ENCODE results near the gene C1orf50.
"Not testable (repeated sequence)": the region's sequence is repeated elsewhere in the genome, so short reads cannot be mapped to it uniquely, and the experiment has no call there.

C1orf50 gene

GRCh38 chr1:42786097-42786496 is 19.0 kb downstream of the C1orf50 start:
- H3K9ac ChIP-seq (ENCODE audit: low read length): no peak overlapping the region
- H3K27me3 ChIP-seq (ENCODE audit: control insufficient read depth, insufficient read depth, low read length): peaks cover 13% of the 10 kb centered on the region
- H3K4me1 ChIP-seq (ENCODE audit: control insufficient read depth, insufficient read depth, low read length): peaks cover 7% of the 10 kb centered on the region
- no peaks in the 10 kb centered on the region for H3K9me3 ChIP-seq (ENCODE audit: control insufficient read depth, low read length)
- no peaks in the 10 kb centered on the region for H3K36me3 ChIP-seq (ENCODE audit: control insufficient read depth, insufficient read depth, low read length)
- no peak overlapping the region for H3K4me3 ChIP-seq (ENCODE audit: low read length)

- H3K27me3 ChIP-seq (ENCODE audit: control insufficient read depth, insufficient read depth, low read length): peaks cover 13% of the 10 kb centered on the region
- H3K4me3 ChIP-seq (ENCODE audit: low read length): no peak overlapping the region
- H3K9me3 ChIP-seq (ENCODE audit: control insufficient read depth, low read length): no peaks in the 10 kb centered on the region
- H3K36me3 ChIP-seq (ENCODE audit: control insufficient read depth, insufficient read depth, low read length): no peaks in the 10 kb centered on the region
- H3K9ac ChIP-seq (ENCODE audit: low read length): no peak overlapping the region
- peaks cover 7% of the 10 kb centered on the region for H3K4me1 ChIP-seq (ENCODE audit: control insufficient read depth, insufficient read depth, low read length)
Measured at GRCh38 chr1:42788021-42788420, 21.0 kb downstream of the C1orf50 start.

- Histone ChIP-seq H3K36me3 (ENCODE audit: control insufficient read depth, insufficient read depth, low read length) (no peaks in the 10 kb centered on the region), H3K4me1 (ENCODE audit: control insufficient read depth, insufficient read depth, low read length) (no peaks in the 10 kb centered on the region), H3K9ac (ENCODE audit: low read length) (no peak overlapping the region), H3K4me3 (ENCODE audit: low read length) (no peak overlapping the region), H3K27me3 (ENCODE audit: control insufficient read depth, insufficient read depth, low read length) (no peaks in the 10 kb centered on the region), H3K9me3 (ENCODE audit: control insufficient read depth, low read length) (no peaks in the 10 kb centered on the region)
Measured at GRCh38 chr1:42793824-42794223, 26.8 kb downstream of the C1orf50 start.

GRCh38 chr1:42797414-42797813 is 30.4 kb downstream of the C1orf50 start:
- Histone ChIP-seq H3K27me3 (ENCODE audit: control insufficient read depth, insufficient read depth, low read length) (peaks cover 4% of the 10 kb centered on the region), H3K4me3 (ENCODE audit: low read length) (no peak overlapping the region), H3K9ac (ENCODE audit: low read length) (no peak overlapping the region), H3K4me1 (ENCODE audit: control insufficient read depth, insufficient read depth, low read length) (no peaks in the 10 kb centered on the region), H3K36me3 (ENCODE audit: control insufficient read depth, insufficient read depth, low read length) (no peaks in the 10 kb centered on the region), H3K9me3 (ENCODE audit: control insufficient read depth, low read length) (no peaks in the 10 kb centered on the region)

- H3K27me3 ChIP-seq (ENCODE audit: control insufficient read depth, insufficient read depth, low read length): peaks cover 4% of the 10 kb centered on the region
- H3K9ac ChIP-seq (ENCODE audit: low read length): no peak overlapping the region
- H3K4me1 ChIP-seq (ENCODE audit: control insufficient read depth, insufficient read depth, low read length): no peaks in the 10 kb centered on the region
- H3K4me3 ChIP-seq (ENCODE audit: low read length): no peak overlapping the region
- H3K9me3 ChIP-seq (ENCODE audit: control insufficient read depth, low read length): no peaks in the 10 kb centered on the region
- no peaks in the 10 kb centered on the region for H3K36me3 ChIP-seq (ENCODE audit: control insufficient read depth, insufficient read depth, low read length)
Measured at GRCh38 chr1:42797979-42798378, 30.9 kb downstream of the C1orf50 start.

- no peaks in the 10 kb centered on the region for H3K4me1 ChIP-seq (ENCODE audit: control insufficient read depth, insufficient read depth, low read length)
- peaks cover 4% of the 10 kb centered on the region for H3K27me3 ChIP-seq (ENCODE audit: control insufficient read depth, insufficient read depth, low read length)
- no peaks in the 10 kb centered on the region for H3K36me3 ChIP-seq (ENCODE audit: control insufficient read depth, insufficient read depth, low read length)
- no peak overlapping the region for H3K4me3 ChIP-seq (ENCODE audit: low read length)
- H3K9me3 ChIP-seq (ENCODE audit: control insufficient read depth, low read length): no peaks in the 10 kb centered on the region
- H3K9ac ChIP-seq (ENCODE audit: low read length): no peak overlapping the region
Measured at GRCh38 chr1:42801832-42802473, 34.9 kb downstream of the C1orf50 start.

- Histone ChIP-seq H3K9me3 (ENCODE audit: control insufficient read depth, low read length) (no peaks in the 10 kb centered on the region), H3K4me3 (ENCODE audit: low read length) (no peak overlapping the region), H3K27me3 (ENCODE audit: control insufficient read depth, insufficient read depth, low read length) (no peaks in the 10 kb centered on the region), H3K9ac (ENCODE audit: low read length) (no peak overlapping the region), H3K36me3 (ENCODE audit: control insufficient read depth, insufficient read depth, low read length) (no peaks in the 10 kb centered on the region), H3K4me1 (ENCODE audit: control insufficient read depth, insufficient read depth, low read length) (no peaks in the 10 kb centered on the region)
Measured at GRCh38 chr1:42806171-42806570, 39.1 kb downstream of the C1orf50 start.

- Histone ChIP-seq H3K36me3 (ENCODE audit: control insufficient read depth, insufficient read depth, low read length) (no peaks in the 10 kb centered on the region), H3K4me1 (ENCODE audit: control insufficient read depth, insufficient read depth, low read length) (no peaks in the 10 kb centered on the region), H3K27me3 (ENCODE audit: control insufficient read depth, insufficient read depth, low read length) (no peaks in the 10 kb centered on the region), H3K9me3 (ENCODE audit: control insufficient read depth, low read length) (no peaks in the 10 kb centered on the region), H3K9ac (ENCODE audit: low read length) (no peak overlapping the region), H3K4me3 (ENCODE audit: low read length) (no peak overlapping the region)
Measured at GRCh38 chr1:42806593-42806992, 39.5 kb downstream of the C1orf50 start.

GRCh38 chr1:42807056-42807668 is 40.1 kb downstream of the C1orf50 start:
- no peak overlapping the region for H3K9ac ChIP-seq (ENCODE audit: low read length)
- H3K27me3 ChIP-seq (ENCODE audit: control insufficient read depth, insufficient read depth, low read length): no peaks in the 10 kb centered on the region
- H3K4me3 ChIP-seq (ENCODE audit: low read length): no peak overlapping the region
- no peaks in the 10 kb centered on the region for H3K9me3 ChIP-seq (ENCODE audit: control insufficient read depth, low read length)
- no peaks in the 10 kb centered on the region for H3K4me1 ChIP-seq (ENCODE audit: control insufficient read depth, insufficient read depth, low read length)
- H3K36me3 ChIP-seq (ENCODE audit: control insufficient read depth, insufficient read depth, low read length): no peaks in the 10 kb centered on the region

- H3K9me3 ChIP-seq (ENCODE audit: control insufficient read depth, low read length); H3K9ac ChIP-seq (ENCODE audit: low read length); H3K36me3 ChIP-seq (ENCODE audit: control insufficient read depth, insufficient read depth, low read length); H3K4me3 ChIP-seq (ENCODE audit: low read length); H3K27me3 ChIP-seq (ENCODE audit: control insufficient read depth, insufficient read depth, low read length): not testable (repeated sequence)
- peaks cover 11% of the 10 kb centered on the region for H3K4me1 ChIP-seq (ENCODE audit: control insufficient read depth, insufficient read depth, low read length)
Measured at GRCh38 chr1:42814815-42815214, 47.8 kb downstream of the C1orf50 start.

- peaks cover 11% of the 10 kb centered on the region for H3K4me1 ChIP-seq (ENCODE audit: control insufficient read depth, insufficient read depth, low read length)
- H3K9me3 ChIP-seq (ENCODE audit: control insufficient read depth, low read length): no peaks in the 10 kb centered on the region
- peak overlapping the region; percentile 34 for H3K4me3 ChIP-seq (ENCODE audit: low read length)
- no peaks in the 10 kb centered on the region for H3K36me3 ChIP-seq (ENCODE audit: control insufficient read depth, insufficient read depth, low read length)
- H3K27me3 ChIP-seq (ENCODE audit: control insufficient read depth, insufficient read depth, low read length): no peaks in the 10 kb centered on the region
- peak overlapping the region; percentile 53 for H3K9ac ChIP-seq (ENCODE audit: low read length)
Measured at GRCh38 chr1:42815941-42816584, 49.0 kb downstream of the C1orf50 start.

GRCh38 chr1:42816585-42817439 is 49.8 kb downstream of the C1orf50 start, which contains the start of the genes ERMAP and SVBP:
Gene ERMAP (plus strand): TSS chr1:42817122. CDS start chr1:42830449, 13,327 bp downstream.
Gene SVBP (minus strand): TSS chr1:42817397. CDS start chr1:42816544, 853 bp downstream.
- no peaks in the 10 kb centered on the region for H3K36me3 ChIP-seq (ENCODE audit: control insufficient read depth, insufficient read depth, low read length)
- H3K9ac ChIP-seq (ENCODE audit: low read length): peak within 1 kb of the TSS; percentile 83
- peaks cover 11% of the 10 kb centered on the region for H3K4me1 ChIP-seq (ENCODE audit: control insufficient read depth, insufficient read depth, low read length)
- H3K4me3 ChIP-seq (ENCODE audit: low read length): peak within 1 kb of the TSS; percentile 34
- no peaks in the 10 kb centered on the region for H3K27me3 ChIP-seq (ENCODE audit: control insufficient read depth, insufficient read depth, low read length)
- H3K9me3 ChIP-seq (ENCODE audit: control insufficient read depth, low read length): no peaks in the 10 kb centered on the region
